GM21447 (cell line): ENCODE results near the gene CSNK1D.

Experiments used
- ATAC-seq: cut with Tn5 transposase; IDR thresholded peaks from one replicate; pipeline ENCODE4 v1.9.1; 2021; ENCODE audit not compliant: unreplicated experiment

Gene CSNK1D

GRCh38 chr17:82273327-82274133, at the start of gene CSNK1D:
Gene CSNK1D, minus strand, starts transcription at chr17:82273700. Its CDS starts 319 bp downstream, at chr17:82273381.
- ATAC-seq: peak; percentile 56

GRCh38 chr17:82322526-82323453, 49.3 kb upstream of the CSNK1D start:
- ATAC-seq: no peak

GRCh38 chr17:82321947-82322466, 48.5 kb upstream of the CSNK1D start:
- ATAC-seq: no peak

GRCh38 chr17:82320956-82321927, 47.7 kb upstream of the CSNK1D start:
- no peak for ATAC-seq

GRCh38 chr17:82320140-82320840, 46.8 kb upstream of the CSNK1D start:
- ATAC-seq: no peak

GRCh38 chr17:82319619-82320062, 46.1 kb upstream of the CSNK1D start:
- ATAC-seq: no peak

GRCh38 chr17:82318772-82319606, 45.5 kb upstream of the CSNK1D start:
- no peak for ATAC-seq

GRCh38 chr17:82318169-82318498, 44.6 kb upstream of the CSNK1D start:
- no peak for ATAC-seq

- ATAC-seq: no peak
Measured at GRCh38 chr17:82317394-82318168, 44.1 kb upstream of the CSNK1D start, which contains the start of gene CD7. Gene CD7, minus strand, starts transcription at chr17:82317608. Its CDS starts 113 bp downstream, at chr17:82317495.

- no peak for ATAC-seq
Measured at GRCh38 chr17:82316651-82317393, 43.3 kb upstream of the CSNK1D start.

- no peak for ATAC-seq
Measured at GRCh38 chr17:82315703-82316358, 42.3 kb upstream of the CSNK1D start.

GRCh38 chr17:82314727-82315605, 41.5 kb upstream of the CSNK1D start:
- no peak for ATAC-seq

- ATAC-seq: no peak
Measured at GRCh38 chr17:82314012-82314726, 40.7 kb upstream of the CSNK1D start.

- ATAC-seq: no peak
Measured at GRCh38 chr17:82313195-82314011, 39.9 kb upstream of the CSNK1D start.
